ENCODE measurements around the gene TTC3. TPM values are rescaled to one million over a fixed set of nuclear protein-coding genes. Genes with fewer than 3 reads are reported as not detected.
A peak's percentile ranks its signal among the peaks of the same experiment; 100 is the strongest.
"Not testable (repeated sequence)": the region's sequence is repeated elsewhere in the genome, so short reads cannot be mapped to it uniquely, and the experiment has no call there.

Gene TTC3
- total RNA-seq, 2 experiments from 2014 or later, result 49.4 to 52.5 TPM

DNA sequence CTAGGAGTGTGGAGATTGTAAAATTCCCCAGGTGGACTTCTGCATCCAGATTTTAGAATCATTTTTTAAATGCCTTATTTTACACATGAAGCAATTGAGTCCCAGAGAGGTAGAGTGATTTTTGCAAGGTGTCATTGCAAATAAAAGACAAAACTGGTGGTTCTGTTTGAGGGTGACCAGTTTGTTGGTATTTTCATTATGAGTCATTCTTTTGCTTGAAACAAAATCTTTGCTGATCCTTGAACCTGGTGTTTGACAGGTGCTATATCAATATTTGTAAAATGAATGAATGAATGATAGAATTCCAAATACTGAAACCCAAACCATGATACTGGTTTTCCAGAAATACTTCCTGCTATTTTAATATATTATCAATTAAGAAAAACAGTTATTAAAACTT lies 44.1 kb downstream of the TTC3 start:
- ChIA-PET POLR2A (no interaction called here), CTCF (interaction anchor here (0.6 kb wide), 1 partner anchor 68 kb away, joined by 3 read pairs; no protein-coding TSS in a partner anchor)

DNA sequence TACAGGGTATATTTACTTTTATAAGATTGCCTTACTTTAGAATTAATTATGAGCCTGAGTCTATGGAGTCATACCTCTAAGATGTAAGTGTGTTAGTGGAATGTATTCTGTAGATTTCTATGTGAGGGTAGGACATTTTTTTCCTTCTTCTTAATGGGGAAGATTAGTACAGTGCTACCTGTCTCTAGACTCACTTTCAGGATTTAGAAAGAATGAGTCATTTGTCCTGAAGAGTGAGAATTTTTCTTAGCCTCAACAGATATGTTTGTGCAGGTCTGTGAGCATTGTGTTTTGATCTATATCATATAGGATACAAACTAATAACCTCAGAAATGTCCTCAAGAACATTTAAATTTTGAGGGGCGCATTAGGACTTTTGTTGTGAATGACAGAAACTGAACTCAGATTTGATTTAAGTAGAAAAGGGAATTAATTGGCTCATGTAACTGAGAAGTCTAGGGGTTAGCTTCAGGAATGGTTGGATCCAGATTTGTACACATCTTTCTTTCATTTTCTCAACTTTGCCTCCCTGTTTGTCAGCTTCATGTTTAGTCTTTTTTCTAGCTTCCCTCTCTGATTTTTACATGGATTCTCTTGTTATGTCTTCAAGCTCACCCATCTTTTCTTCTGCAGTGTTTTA lies 45.3 kb downstream of the TTC3 start:
- no peaks in the 10 kb centered on the region for H3K9me3 Mint-ChIP-seq
- H3K27ac Mint-ChIP-seq, result no peak overlapping the region
- H3K4me1 Mint-ChIP-seq, result peaks cover 19% of the 10 kb centered on the region
- no peaks in the 10 kb centered on the region for H3K27me3 Mint-ChIP-seq
- POLR2A ChIA-PET, result no interaction called here
- DNase-seq, result no peak
- H3K36me3 Mint-ChIP-seq (ENCODE audit: low read depth), result peaks cover 12% of the 10 kb centered on the region
- CTCF ChIA-PET, result no interaction called here
- H3K4me3 Mint-ChIP-seq, result no peak overlapping the region

More for the DNA sequence above, 44.1 kb downstream of the TTC3 start:
- peaks cover 4% of the 10 kb centered on the region for H3K9me3 Mint-ChIP-seq
- H3K36me3 Mint-ChIP-seq (ENCODE audit: low read depth), result peaks cover 12% of the 10 kb centered on the region
- DNase-seq, result no peak
- H3K27ac Mint-ChIP-seq, result no peak overlapping the region
- no peak overlapping the region for H3K4me3 Mint-ChIP-seq
- no peaks in the 10 kb centered on the region for H3K27me3 Mint-ChIP-seq
- peaks cover 19% of the 10 kb centered on the region for H3K4me1 Mint-ChIP-seq

DNA sequence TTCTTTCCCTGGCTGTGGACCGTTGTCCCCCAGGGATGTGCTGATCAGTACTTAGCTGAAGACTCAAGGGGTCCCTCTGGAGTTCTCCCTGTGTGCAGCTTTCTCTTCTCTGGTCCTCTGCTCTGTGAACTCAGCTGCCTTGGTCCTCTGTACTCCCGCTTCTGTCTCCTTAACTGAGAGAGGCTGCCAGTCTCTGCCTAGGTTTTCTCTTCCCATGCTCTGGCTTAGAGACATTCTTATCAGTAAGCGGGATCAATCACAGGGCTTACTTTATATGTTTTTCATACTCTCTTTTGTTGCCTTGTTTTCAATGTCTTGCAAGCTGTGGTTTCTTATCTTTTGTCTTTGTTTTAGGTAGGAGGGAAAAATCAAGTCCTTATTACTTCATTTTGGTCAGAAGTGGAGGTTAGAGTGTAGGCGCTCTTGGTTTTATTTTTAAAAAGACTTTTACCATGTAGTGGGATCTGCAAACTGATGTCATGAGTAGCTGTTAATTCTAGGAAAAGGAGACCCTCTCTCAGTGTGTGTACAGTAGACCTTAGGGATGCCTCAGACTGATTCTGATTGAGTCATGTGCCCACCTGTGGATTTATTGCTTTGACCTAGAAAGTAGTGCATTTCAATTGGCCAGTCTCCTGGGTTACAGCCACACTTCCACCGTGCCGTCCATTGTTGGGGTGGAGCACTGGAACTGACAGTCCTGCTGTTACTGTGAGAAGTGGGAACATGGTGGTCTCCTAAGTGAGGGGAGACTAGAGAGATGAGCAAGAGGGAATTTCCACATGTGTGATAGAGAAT lies 46.6 kb downstream of the TTC3 start:
- Mint-ChIP-seq H3K27me3 (no peaks in the 10 kb centered on the region), H3K4me1 (peaks cover 19% of the 10 kb centered on the region), H3K4me3 (no peak overlapping the region), H3K36me3 (ENCODE audit: low read depth) (peaks cover 15% of the 10 kb centered on the region), H3K27ac (peak overlapping the region; percentile 42), H3K9me3 (no peaks in the 10 kb centered on the region)
- no peak for DNase-seq
- ChIA-PET POLR2A (interaction anchor here (0.7 kb wide), 1 partner anchor 484 kb away, joined by 3 read pairs; no protein-coding TSS in a partner anchor), CTCF (no interaction called here)

DNA sequence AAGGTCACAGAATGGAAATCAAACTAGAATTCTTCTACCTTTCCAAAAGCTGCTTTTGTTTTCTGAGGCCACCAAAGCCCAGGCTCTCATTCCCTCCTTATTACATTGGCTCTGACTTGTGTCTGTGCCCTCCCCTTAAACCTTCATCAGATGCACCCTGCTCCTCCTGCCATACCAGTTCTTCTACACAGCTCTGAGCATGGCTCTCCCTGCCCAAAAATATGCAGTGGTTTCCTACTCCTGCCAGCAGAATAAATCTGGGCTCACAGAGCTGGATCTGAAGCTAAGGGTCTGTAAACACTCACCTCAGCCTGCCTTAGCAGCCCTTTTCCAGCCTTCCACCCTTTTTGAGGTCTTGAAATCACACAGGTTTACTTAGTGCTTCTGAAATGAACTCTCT lies 55.0 kb downstream of the TTC3 start:
- H3K4me3 Mint-ChIP-seq, result no peak overlapping the region
- H3K9me3 Mint-ChIP-seq, result no peaks in the 10 kb centered on the region
- H3K4me1 Mint-ChIP-seq, result no peaks in the 10 kb centered on the region
- H3K36me3 Mint-ChIP-seq (ENCODE audit: low read depth), result peaks cover 16% of the 10 kb centered on the region
- ChIA-PET CTCF (no interaction called here), POLR2A (no interaction called here)
- DNase-seq, result no peak
- no peaks in the 10 kb centered on the region for H3K27me3 Mint-ChIP-seq
- H3K27ac Mint-ChIP-seq, result no peak overlapping the region

DNA sequence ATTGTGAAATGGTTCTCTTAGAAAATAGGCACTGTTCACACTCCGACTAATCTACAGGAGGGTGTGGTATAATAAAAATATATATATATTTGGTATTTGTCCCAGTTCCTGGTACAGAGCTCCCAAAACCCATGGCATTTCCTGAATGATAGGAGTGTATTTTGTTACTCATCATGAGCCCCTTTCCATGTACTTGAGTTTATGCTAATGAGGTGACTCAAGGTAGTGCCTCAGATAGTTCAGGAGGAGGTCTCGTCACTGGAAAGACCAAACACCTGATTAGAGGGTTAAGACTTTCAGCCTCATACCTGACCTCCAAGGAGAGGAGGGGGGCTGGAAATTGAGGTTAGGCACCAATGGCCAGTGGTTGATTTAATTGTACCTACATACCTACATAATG lies 57.9 kb downstream of the TTC3 start:
- Mint-ChIP-seq H3K4me1 (peaks cover 12% of the 10 kb centered on the region), H3K4me3 (no peak overlapping the region), H3K36me3 (ENCODE audit: low read depth) (peaks cover 26% of the 10 kb centered on the region), H3K27ac (no peak overlapping the region), H3K27me3 (no peaks in the 10 kb centered on the region), H3K9me3 (no peaks in the 10 kb centered on the region)
- no peak for DNase-seq
- ChIA-PET CTCF (no interaction called here), POLR2A (no interaction called here)

DNA sequence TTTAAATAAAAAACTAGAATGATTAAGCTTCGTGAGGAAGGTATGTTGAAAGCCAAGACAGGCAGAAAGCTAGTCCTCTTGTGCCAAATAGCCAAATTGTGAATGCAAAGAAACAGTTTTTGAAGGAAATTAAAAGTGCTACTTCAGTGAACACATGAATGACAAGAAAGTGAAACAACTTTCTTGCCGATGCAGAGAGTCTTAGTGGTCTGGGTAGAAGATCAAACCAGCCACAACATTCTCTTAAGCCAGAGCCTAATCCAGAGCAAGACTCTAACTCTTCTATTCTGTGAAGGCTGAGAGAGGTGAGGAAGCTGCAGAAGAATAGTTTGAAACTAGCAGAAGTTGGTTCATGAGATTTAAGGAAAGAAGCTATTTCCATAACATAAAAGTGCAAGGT lies 63.2 kb downstream of the TTC3 start:
- ChIA-PET CTCF (interaction anchor here (1.2 kb wide), 1 partner anchor 22 kb away, joined by 3 read pairs; no protein-coding TSS in a partner anchor), POLR2A (no interaction called here)
- Mint-ChIP-seq H3K4me1 (peaks cover 28% of the 10 kb centered on the region), H3K36me3 (ENCODE audit: low read depth) (peaks cover 34% of the 10 kb centered on the region), H3K9me3 (peaks cover 2% of the 10 kb centered on the region), H3K27ac (peak overlapping the region; percentile 80), H3K4me3 (peak overlapping the region; percentile 12), H3K27me3 (no peaks in the 10 kb centered on the region)
- DNase-seq, result peak; percentile 53

DNA sequence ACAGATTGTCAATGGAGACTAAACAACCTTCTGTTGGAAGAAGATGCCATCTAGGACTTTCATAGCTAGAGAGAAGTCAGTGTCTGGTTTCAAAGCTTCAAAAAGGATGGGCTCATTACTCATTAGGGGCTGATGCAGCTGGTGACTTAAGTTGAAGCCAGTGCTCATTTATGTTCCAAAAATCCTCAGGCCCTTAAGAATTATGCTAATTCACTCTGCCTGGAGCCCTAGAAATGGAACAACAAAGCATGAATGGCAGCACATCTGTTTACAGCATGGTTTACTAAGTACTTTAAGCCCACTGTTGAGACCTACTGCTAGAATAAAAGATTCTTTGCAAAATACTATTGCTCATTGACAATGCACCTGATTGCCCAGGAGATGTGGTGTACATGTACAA lies 63.7 kb downstream of the TTC3 start:
- CTCF ChIA-PET, result interaction anchor here (1.2 kb wide), 1 partner anchor 22 kb away, joined by 3 read pairs; no protein-coding TSS in a partner anchor
- POLR2A ChIA-PET, result no interaction called here
- H3K27ac Mint-ChIP-seq, result peak overlapping the region; percentile 80

DNA sequence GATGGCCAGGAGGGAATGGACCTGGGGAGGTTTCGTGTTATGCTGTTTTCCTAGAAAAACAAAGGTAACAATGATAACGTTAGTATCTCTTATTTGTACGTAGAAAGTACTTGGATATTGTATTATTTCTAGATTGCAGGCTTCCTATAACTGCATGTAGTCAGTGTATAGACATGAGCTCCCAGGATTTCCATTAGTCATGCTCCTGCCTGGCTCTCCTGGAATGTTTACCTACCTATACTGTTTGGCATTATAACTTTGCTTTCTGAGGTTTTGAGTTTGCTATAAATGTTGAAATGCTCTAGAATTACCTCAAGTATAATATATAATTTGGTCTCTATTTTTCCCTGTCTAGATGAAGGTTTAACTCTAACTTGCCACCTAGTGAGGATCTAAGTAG lies 66.1 kb downstream of the TTC3 start:
- Mint-ChIP-seq H3K27me3 (no peaks in the 10 kb centered on the region), H3K27ac (no peak overlapping the region), H3K36me3 (ENCODE audit: low read depth) (peaks cover 44% of the 10 kb centered on the region), H3K4me1 (peaks cover 28% of the 10 kb centered on the region), H3K4me3 (no peak overlapping the region), H3K9me3 (peaks cover 4% of the 10 kb centered on the region)
- CTCF ChIA-PET, result no interaction called here
- POLR2A ChIA-PET, result no interaction called here
- no peak for DNase-seq

More for the DNA sequence above, 63.7 kb downstream of the TTC3 start:
- no peak for DNase-seq
- Mint-ChIP-seq H3K9me3 (peaks cover 2% of the 10 kb centered on the region), H3K4me1 (peaks cover 28% of the 10 kb centered on the region), H3K36me3 (ENCODE audit: low read depth) (peaks cover 37% of the 10 kb centered on the region), H3K27me3 (no peaks in the 10 kb centered on the region), H3K4me3 (peak overlapping the region; percentile 1)

DNA sequence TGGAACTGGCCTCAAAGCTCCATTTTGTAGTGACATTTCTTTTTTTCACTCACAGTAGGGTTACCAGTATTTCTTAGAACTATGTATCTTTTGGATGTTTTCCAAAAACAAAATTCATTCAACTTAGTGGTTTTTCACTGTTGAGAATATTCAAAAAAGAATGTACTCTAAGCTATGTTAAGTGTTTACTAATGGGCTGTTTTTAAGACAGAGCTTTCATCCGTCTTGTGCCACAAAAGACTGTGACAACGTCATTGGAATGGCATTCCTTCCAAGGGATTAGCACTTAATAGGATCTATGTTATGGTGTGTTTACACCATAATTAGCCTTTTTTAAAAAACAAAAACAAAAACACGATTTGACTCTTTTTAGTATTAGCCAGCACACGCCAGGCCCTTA lies 66.8 kb downstream of the TTC3 start:
- Mint-ChIP-seq H3K27ac (no peak overlapping the region), H3K36me3 (ENCODE audit: low read depth) (peaks cover 48% of the 10 kb centered on the region), H3K4me3 (no peak overlapping the region), H3K9me3 (peaks cover 4% of the 10 kb centered on the region), H3K27me3 (no peaks in the 10 kb centered on the region), H3K4me1 (peaks cover 27% of the 10 kb centered on the region)
- DNase-seq, result no peak
- CTCF ChIA-PET, result no interaction called here
- POLR2A ChIA-PET, result no interaction called here

DNA sequence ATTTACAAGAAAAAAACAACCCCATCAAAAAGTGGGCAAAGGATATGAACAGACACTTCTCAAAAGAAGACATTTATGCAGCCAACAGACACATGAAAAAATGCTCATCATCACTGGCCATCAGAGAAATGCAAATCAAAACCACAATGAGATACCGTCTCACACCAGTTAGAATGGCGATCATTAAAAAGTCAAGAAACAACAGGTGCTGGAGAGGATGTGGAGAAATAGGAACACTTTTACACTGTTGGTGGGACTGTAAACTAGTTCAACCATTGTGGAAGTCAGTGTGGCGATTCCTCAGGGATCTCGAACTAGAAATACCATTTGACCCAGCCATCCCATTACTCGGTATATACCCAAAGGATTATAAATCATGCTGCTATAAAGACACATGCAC lies 70.3 kb downstream of the TTC3 start:
- POLR2A ChIA-PET, H3K27ac Mint-ChIP-seq, H3K9me3 Mint-ChIP-seq, H3K4me3 Mint-ChIP-seq, H3K27me3 Mint-ChIP-seq, DNase-seq, CTCF ChIA-PET: not testable (repeated sequence)
- Mint-ChIP-seq H3K36me3 (ENCODE audit: low read depth) (peaks cover 43% of the 10 kb centered on the region), H3K4me1 (peaks cover 16% of the 10 kb centered on the region)

DNA sequence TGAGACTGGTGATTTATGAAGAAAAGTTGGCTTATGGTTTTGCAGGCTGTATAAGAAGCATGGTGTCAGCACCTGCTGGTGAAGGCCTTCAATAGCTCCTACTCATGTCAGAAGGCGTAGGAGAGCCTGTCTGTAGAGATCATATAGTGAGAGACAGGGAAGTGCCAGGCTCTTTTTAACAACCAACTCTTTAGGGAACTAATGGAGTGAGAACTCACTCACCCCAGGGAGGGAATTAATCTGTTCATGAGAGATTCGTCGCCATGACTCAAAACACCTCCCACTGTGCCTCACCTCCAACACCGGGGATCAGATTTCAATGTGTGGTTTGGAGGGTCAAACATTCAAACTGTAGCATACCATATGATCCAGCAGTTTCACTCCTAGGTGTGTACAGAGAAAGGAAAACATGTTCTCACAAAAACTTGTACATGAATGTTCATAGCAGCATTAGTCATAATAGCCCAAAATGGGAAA lies 72.6 kb downstream of the TTC3 start:
- H3K9me3 Mint-ChIP-seq, result peaks cover 2% of the 10 kb centered on the region
- no peaks in the 10 kb centered on the region for H3K27me3 Mint-ChIP-seq
- H3K4me1 Mint-ChIP-seq, result peaks cover 16% of the 10 kb centered on the region
- H3K36me3 Mint-ChIP-seq (ENCODE audit: low read depth), result peaks cover 48% of the 10 kb centered on the region
- ChIA-PET CTCF (no interaction called here), POLR2A (no interaction called here)
- no peak for DNase-seq
- H3K4me3 Mint-ChIP-seq, result no peak overlapping the region
- no peak overlapping the region for H3K27ac Mint-ChIP-seq

DNA sequence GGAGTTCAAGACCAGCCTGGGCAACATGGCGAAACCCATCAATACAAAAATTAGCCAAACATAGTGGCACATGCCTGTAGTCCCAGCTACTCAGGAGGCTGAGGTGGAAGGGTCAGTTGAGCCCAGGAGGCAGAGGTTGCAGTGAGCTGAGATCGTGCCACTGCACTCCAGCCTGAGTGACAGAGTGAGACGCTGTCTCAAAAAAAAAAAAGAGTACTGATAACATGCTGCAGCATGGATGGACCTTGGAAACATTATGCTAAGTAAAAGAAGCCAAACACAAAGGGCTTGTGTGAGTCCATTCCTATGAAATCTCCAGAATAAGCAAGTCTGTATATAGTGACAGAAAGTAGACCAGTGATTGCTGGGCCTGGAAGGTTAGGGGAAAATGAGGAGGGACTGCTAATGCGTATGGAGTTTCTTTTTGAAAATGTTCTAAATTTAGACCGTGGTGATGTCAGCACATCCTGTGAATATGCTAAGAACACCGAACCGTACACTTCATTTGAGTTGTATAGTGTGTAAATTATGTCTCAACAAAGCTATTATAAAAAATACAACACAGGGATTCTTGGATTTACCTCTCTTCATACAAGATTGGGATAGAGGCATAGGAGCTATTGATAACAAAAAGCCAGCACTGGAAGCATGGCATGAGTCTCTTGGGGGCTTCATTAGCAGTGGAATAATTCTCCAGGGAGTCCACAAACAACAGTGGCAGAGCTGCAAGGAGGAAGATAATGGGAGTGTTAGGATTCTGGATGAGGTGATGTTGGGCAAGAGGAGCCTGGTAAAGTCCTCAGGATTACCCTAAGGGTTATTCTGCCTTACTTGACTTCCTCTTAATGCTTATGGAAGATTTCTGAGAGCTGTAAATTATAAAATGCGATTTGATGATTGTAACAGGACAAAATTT lies 73.5 kb downstream of the TTC3 start:
- ChIA-PET CTCF (interaction anchor here (0.6 to 1.8 kb wide), 3 partner anchors 12 to 26 kb away, joined by 3 to 5 read pairs (median 4); no protein-coding TSS in a partner anchor), POLR2A (no interaction called here)
- peaks cover 2% of the 10 kb centered on the region for H3K9me3 Mint-ChIP-seq
- peaks cover 16% of the 10 kb centered on the region for H3K4me1 Mint-ChIP-seq
- peaks cover 49% of the 10 kb centered on the region for H3K36me3 Mint-ChIP-seq (ENCODE audit: low read depth)
- no peak for DNase-seq
- H3K27me3 Mint-ChIP-seq, result no peaks in the 10 kb centered on the region
- H3K27ac Mint-ChIP-seq, result no peak overlapping the region
- H3K4me3 Mint-ChIP-seq, result no peak overlapping the region

DNA sequence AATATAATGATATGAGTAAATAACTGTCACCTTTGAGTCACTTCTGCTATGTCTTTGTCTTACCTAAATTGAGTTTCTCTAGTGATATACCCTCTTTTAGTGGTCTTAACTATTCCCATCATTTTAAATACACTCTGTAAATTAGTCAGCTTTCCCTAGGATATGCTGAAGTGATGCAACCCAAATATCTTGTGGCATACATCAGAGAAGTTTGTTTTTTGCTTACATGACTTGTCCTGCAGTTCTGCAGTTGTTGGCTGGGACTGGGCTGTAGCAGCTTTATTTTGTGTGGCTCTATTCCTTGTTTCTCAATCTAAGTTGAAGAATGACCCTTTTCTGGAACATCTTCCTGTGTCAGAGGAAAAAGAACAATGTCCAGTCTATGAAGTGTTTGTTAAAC lies 76.4 kb downstream of the TTC3 start:
- H3K4me3 Mint-ChIP-seq, result no peak overlapping the region
- no peaks in the 10 kb centered on the region for H3K9me3 Mint-ChIP-seq
- H3K27me3 Mint-ChIP-seq, result no peaks in the 10 kb centered on the region
- H3K27ac Mint-ChIP-seq, result no peak overlapping the region
- POLR2A ChIA-PET, result no interaction called here
- no peak for DNase-seq
- H3K36me3 Mint-ChIP-seq (ENCODE audit: low read depth), result peaks cover 39% of the 10 kb centered on the region
- CTCF ChIA-PET, result no interaction called here
- H3K4me1 Mint-ChIP-seq, result peaks cover 16% of the 10 kb centered on the region
